ENCODE results near the gene NAA11. TPM values are rescaled to one million over a fixed set of nuclear protein-coding genes. Genes with fewer than 3 reads are reported as not detected.

NAA11 gene
- total RNA-seq, 1 experiment from 2014 or later, result not detected

Other genes with a start within 250 kb of the NAA11 start
- gene GK2, start 82.2 kb upstream of the NAA11 start, total RNA-seq (2014; rRNA removed; shearing (Covaris generic)), result not detected in 2 replicates